Calu3 (cell line): ENCODE measurements around the gene NTF3. TPM values are rescaled to one million over a fixed set of nuclear protein-coding genes. Genes with fewer than 3 reads are reported as not detected.

ENCODE experiments used
- BruUV-seq: library from RNA; stranded (reverse); fragments of 400-500 nt; replicated peaks from 2 replicates; lab custom pipeline; 2021; lab: Mats Ljungman, UMichigan
- CTCF ChIA-PET: fragments of 300-600 bp; sonication (Branson Sonifier 250); formaldehyde crosslinking; loops from one replicate; lab custom pipeline; 2022; ENCODE audit warnings: antibody characterized with exemption; lab: Charles Lee
- DNase-seq: peaks from one replicate; pipeline ENCODE4 v3.0.0; 2022
- H3K27ac Mint-ChIP-seq: one replicate; pipeline ENCODE4 v1.8.0; 2022; ENCODE audit warnings: mixed read lengths; ENCODE audit not compliant: unreplicated experiment
- H3K27me3 Mint-ChIP-seq: one replicate; pipeline ENCODE4 v1.8.0; 2022; ENCODE audit warnings: mixed read lengths; ENCODE audit not compliant: unreplicated experiment
- H3K36me3 Mint-ChIP-seq: one replicate; pipeline ENCODE4 v1.8.0; 2022; ENCODE audit warnings: mild to moderate bottlenecking, moderate library complexity, mixed read lengths; ENCODE audit not compliant: insufficient read depth, unreplicated experiment
- H3K4me1 Mint-ChIP-seq: one replicate; pipeline ENCODE4 v1.8.0; 2022; ENCODE audit warnings: mild to moderate bottlenecking, low read depth, mixed read lengths; ENCODE audit not compliant: unreplicated experiment
- H3K4me3 Mint-ChIP-seq: one replicate; pipeline ENCODE4 v1.8.0; 2022; ENCODE audit warnings: mild to moderate bottlenecking, low read depth, moderate library complexity, mixed read lengths; ENCODE audit not compliant: unreplicated experiment
- H3K9me3 Mint-ChIP-seq: one replicate; pipeline ENCODE4 v1.8.0; 2022; ENCODE audit warnings: low read depth, mixed read lengths; ENCODE audit not compliant: unreplicated experiment
- intact Hi-C: fragments of 100-400 bp; cut with micrococcal nuclease; formaldehyde crosslinking; loops from one replicate; pipeline ENCODE4 v1.10.0; 2022; ENCODE audit not compliant: unreplicated experiment
- total RNA-seq: library from RNA; stranded (reverse); gene quantifications from 2 replicates; pipeline ENCODE4 v1.2.3, GENCODE V29; 2022
- TF ChIP-seq, protein P1 (sequence below): fragments of 200-600 bp; IDR thresholded peaks from one replicate; pipeline ENCODE4 v1.8.0; 2022; ENCODE audit warnings: antibody characterized with exemption; ENCODE audit not compliant: unreplicated experiment

The NTF3 gene
- total RNA-seq, 1 experiment from 2014 or later, result not detected

DNA sequence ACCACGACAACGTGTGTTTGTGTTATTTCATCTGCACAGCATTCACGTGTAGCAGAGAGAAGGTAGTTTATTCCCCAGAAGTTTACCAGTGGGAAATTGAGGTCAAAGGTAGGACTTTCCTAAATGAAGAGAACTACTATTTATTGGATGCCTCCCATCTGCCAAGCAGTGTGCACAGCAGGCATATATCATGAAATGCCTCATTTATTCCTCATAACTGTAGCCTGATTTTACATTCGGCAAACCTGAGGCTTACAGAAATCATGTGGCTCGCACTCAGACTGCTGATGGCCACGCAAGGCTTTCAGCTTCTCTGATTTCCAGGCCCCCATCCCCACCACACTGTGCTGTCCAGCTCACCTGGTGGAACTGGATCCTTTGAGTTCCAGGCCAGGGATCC, 33.5 kb downstream of the NTF3 start:
- TF ChIP-seq, protein P1, sequence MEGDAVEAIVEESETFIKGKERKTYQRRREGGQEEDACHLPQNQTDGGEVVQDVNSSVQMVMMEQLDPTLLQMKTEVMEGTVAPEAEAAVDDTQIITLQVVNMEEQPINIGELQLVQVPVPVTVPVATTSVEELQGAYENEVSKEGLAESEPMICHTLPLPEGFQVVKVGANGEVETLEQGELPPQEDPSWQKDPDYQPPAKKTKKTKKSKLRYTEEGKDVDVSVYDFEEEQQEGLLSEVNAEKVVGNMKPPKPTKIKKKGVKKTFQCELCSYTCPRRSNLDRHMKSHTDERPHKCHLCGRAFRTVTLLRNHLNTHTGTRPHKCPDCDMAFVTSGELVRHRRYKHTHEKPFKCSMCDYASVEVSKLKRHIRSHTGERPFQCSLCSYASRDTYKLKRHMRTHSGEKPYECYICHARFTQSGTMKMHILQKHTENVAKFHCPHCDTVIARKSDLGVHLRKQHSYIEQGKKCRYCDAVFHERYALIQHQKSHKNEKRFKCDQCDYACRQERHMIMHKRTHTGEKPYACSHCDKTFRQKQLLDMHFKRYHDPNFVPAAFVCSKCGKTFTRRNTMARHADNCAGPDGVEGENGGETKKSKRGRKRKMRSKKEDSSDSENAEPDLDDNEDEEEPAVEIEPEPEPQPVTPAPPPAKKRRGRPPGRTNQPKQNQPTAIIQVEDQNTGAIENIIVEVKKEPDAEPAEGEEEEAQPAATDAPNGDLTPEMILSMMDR, result no peak
- peaks cover 5% of the 10 kb centered on the region for H3K9me3 Mint-ChIP-seq
- intact Hi-C loops, result no loop called here
- H3K27ac Mint-ChIP-seq, result no peak overlapping the region
- H3K36me3 Mint-ChIP-seq, result no peaks in the 10 kb centered on the region
- DNase-seq, result no peak
- H3K4me1 Mint-ChIP-seq, result no peaks in the 10 kb centered on the region
- no peak overlapping the region for H3K4me3 Mint-ChIP-seq
- CTCF ChIA-PET, result no interaction called here
- BruUV-seq, result no TSS peak
- no peaks in the 10 kb centered on the region for H3K27me3 Mint-ChIP-seq

DNA sequence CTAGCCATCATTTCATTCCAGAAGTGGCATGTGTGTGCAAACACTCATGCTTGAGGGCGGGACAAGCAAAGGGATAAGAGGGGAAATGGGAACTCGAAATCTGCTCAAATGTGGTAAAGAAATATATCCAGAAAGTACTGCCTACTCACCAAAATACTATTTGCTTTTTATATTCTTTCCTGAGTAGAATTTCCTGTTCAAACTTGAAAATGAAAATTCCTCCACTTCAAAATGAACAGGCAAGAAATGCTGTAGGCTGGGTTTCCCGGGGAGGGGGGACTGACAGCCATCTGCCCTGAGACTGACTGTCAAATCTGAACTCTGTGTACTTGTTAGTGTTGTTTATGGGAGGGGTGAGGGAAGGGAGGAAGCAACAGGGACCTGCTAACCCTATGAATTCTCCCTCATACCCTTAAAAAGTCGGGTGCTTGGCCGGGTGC, 34.6 kb downstream of the NTF3 start:
- TF ChIP-seq, protein P1, result no peak
- no peak for DNase-seq
- Mint-ChIP-seq H3K4me3 (no peak overlapping the region), H3K36me3 (no peaks in the 10 kb centered on the region), H3K27me3 (no peaks in the 10 kb centered on the region), H3K9me3 (peaks cover 8% of the 10 kb centered on the region), H3K27ac (no peak overlapping the region), H3K4me1 (no peaks in the 10 kb centered on the region)
- CTCF ChIA-PET, result no interaction called here
- intact Hi-C loops, result no loop called here
- no TSS peak for BruUV-seq

DNA sequence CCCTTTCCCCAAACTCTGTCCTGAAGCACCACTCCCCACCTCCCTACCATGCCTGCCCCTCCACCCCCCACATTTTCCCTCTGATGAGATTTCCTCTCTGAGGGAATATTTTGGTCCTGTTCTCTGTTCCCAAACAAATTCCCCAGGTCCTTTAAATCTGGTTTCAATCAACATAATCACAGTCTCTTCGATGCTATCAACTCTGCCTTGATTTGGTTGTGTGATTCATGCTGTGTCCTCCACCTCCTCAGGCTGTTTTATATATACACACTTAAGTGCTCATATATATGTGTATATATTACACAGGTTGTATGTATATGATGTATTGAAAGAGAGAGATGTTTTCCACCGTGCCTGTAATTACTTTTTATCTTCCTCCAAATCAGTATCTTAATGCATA, 36.0 kb downstream of the NTF3 start:
- intact Hi-C loops, result no loop called here
- DNase-seq, result no peak
- CTCF ChIA-PET, result no interaction called here
- Mint-ChIP-seq H3K9me3 (peaks cover 5% of the 10 kb centered on the region), H3K27ac (no peak overlapping the region), H3K4me1 (no peaks in the 10 kb centered on the region), H3K27me3 (no peaks in the 10 kb centered on the region), H3K36me3 (no peaks in the 10 kb centered on the region), H3K4me3 (no peak overlapping the region)
- no TSS peak for BruUV-seq
- TF ChIP-seq, protein P1, result no peak

DNA sequence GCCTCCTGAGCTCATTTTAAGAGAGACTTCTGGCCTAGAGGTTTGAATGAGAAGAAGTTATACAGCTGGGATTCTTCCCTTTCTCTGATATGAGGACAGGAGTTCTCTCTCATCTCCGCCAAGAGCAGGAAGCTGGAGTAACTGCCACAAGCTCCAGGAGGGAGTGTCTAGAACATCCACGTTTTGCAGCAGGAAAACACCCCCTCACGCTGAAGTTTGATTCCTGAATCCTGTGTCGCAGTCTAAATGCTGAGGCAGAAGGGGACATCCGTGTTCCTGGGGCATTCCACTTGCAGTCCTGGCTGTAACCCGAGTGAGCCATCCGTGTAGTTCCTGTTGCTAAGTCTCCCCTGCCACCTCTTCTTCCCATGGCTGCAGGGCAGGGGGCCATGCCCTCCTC, 38.3 kb downstream of the NTF3 start:
- CTCF ChIA-PET, result no interaction called here
- TF ChIP-seq, protein P1, result no peak
- no peaks in the 10 kb centered on the region for H3K27me3 Mint-ChIP-seq
- no TSS peak for BruUV-seq
- H3K36me3 Mint-ChIP-seq, result no peaks in the 10 kb centered on the region
- H3K9me3 Mint-ChIP-seq, result peaks cover 3% of the 10 kb centered on the region
- intact Hi-C loops, result no loop called here
- H3K4me1 Mint-ChIP-seq, result no peaks in the 10 kb centered on the region
- H3K27ac Mint-ChIP-seq, result no peak overlapping the region
- no peak overlapping the region for H3K4me3 Mint-ChIP-seq
- DNase-seq, result no peak
